Neural progenitor cell (in vitro differentiated cells): ENCODE data around the gene RGS6.

Source experiments
- EZH2 ChIP-seq: fragments of 200-600 bp; sonication (generic); IDR thresholded peaks from 2 replicates; pipeline ENCODE4 v1.6.1; 2017; ENCODE audit warnings: antibody characterized with exemption, mild to moderate bottlenecking, moderate library complexity
- TF ChIP-seq, protein P1 (sequence below): fragments of 200-600 bp; sonication (generic); IDR thresholded peaks from 2 replicates; pipeline ENCODE4 v1.5.1; 2017; ENCODE audit warnings: antibody characterized with exemption, mild to moderate bottlenecking

DNA sequence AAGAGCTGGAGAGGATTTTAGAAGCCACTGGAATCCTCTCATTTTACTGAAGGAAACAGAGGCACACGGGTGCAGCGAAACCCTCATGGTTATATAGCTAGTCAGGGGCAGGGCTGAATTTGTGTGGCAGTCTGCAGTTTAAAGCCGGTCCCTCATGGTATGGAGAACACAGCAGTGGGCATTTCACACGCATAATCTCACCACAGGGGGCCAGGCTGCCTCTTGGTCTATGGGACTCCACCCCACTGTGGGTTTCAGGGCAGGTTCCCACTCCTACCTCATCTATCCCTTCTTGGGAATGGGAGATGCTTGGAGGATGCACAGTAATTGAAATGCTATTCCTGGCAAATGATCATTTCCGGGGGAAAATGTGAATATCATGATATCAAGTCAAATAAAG lies 400.6 kb downstream of the RGS6 start:
- TF ChIP-seq, protein P1, sequence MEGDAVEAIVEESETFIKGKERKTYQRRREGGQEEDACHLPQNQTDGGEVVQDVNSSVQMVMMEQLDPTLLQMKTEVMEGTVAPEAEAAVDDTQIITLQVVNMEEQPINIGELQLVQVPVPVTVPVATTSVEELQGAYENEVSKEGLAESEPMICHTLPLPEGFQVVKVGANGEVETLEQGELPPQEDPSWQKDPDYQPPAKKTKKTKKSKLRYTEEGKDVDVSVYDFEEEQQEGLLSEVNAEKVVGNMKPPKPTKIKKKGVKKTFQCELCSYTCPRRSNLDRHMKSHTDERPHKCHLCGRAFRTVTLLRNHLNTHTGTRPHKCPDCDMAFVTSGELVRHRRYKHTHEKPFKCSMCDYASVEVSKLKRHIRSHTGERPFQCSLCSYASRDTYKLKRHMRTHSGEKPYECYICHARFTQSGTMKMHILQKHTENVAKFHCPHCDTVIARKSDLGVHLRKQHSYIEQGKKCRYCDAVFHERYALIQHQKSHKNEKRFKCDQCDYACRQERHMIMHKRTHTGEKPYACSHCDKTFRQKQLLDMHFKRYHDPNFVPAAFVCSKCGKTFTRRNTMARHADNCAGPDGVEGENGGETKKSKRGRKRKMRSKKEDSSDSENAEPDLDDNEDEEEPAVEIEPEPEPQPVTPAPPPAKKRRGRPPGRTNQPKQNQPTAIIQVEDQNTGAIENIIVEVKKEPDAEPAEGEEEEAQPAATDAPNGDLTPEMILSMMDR = no peak
- TF ChIP-seq EZH2 = no peak
